ENCODE measurements around the gene USP34. TPM values are rescaled to one million over a fixed set of nuclear protein-coding genes. Genes with fewer than 3 reads are reported as not detected.
A peak's percentile ranks its signal among the peaks of the same experiment; 100 is the strongest.

Gene USP34
- polyA plus RNA-seq, 1 donor: 102 TPM

DNA sequence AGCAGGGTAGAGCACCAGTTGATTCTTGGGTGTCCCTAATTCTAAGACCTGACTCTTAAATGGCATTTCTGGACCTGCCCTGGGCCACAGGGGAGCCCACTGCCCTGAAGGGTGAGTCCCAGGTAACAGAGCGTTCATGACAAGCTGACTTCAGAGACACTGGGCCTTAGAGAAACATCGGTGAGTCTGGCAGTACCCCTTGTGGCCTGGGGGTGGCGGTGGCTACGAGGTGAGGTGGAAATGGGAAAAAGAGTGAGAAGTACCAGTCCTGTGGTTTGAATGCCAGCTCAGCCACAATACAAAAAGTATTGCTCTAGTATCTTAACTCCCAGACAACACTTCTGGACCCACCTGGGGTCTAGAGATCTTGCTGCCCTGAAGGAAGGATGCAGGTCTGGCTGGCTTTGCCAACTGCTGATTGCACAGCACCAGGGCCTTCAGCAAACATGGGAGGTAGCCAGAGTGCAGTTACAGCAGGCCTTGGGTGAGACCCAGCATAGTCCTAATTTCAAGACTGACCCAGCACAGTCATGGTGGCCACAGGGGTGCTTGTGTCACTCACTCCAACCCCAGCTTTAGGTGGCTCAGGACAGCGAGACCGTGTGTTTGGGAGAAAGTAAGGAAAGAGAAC lies 44.5 kb downstream of the USP34 start:
- no CpG with 5 or more reads among the region's 6 CpGs for WGBS (ENCODE audit: insufficient coverage, low lambda C conversion rate)
- Histone ChIP-seq H3K27me3 (ENCODE audit: control insufficient read depth, insufficient read depth, low read length) (no peaks in the 10 kb centered on the region), H3K27ac (ENCODE audit: low read length) (no peak overlapping the region), H3K4me1 (ENCODE audit: control insufficient read depth, insufficient read depth, low read length) (no peaks in the 10 kb centered on the region), H3K4me3 (ENCODE audit: low read length) (no peak overlapping the region), H3K9me3 (ENCODE audit: control insufficient read depth, low read depth, low read length) (no peaks in the 10 kb centered on the region), H3K36me3 (ENCODE audit: control insufficient read depth, insufficient read depth, low read length) (no peaks in the 10 kb centered on the region)
- DNase-seq: peak; percentile 45 to 46

- H3K9me3 ChIP-seq (ENCODE audit: control insufficient read depth, low read depth, low read length): no peaks in the 10 kb centered on the region
- no CpG with 5 or more reads among the region's 6 CpGs for WGBS (ENCODE audit: insufficient coverage, low lambda C conversion rate)
- no peaks in the 10 kb centered on the region for H3K27me3 ChIP-seq (ENCODE audit: control insufficient read depth, insufficient read depth, low read length)
- no peak for DNase-seq
- H3K4me1 ChIP-seq (ENCODE audit: control insufficient read depth, insufficient read depth, low read length): no peaks in the 10 kb centered on the region
- no peak overlapping the region for H3K4me3 ChIP-seq (ENCODE audit: low read length)
- no peaks in the 10 kb centered on the region for H3K36me3 ChIP-seq (ENCODE audit: control insufficient read depth, insufficient read depth, low read length)
- no peak overlapping the region for H3K27ac ChIP-seq (ENCODE audit: low read length)
These were observed 45.2 kb downstream of the USP34 start for GRCh38 chr2:61425605-61426155.

DNA sequence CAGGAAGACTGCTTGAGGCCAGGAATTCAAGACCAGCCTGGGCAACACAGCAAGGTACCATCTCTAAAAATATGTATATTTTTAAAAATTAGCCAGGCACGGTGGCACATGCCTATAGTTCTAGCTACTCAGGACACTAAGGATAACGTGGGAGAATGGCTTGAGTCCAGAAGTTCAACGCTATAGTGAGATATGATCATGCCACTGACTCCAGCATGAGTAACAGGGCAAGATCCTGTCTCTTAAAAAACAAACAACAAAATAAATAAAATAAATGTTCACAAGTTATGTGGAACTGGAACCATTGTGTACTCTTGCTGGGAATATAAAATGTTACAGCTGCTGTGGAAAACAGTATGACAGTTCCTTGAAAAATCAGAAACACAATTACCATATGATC lies 47.2 kb downstream of the USP34 start:
- Histone ChIP-seq H3K27ac (ENCODE audit: low read length) (no peak overlapping the region), H3K9me3 (ENCODE audit: control insufficient read depth, low read depth, low read length) (no peaks in the 10 kb centered on the region), H3K27me3 (ENCODE audit: control insufficient read depth, insufficient read depth, low read length) (no peaks in the 10 kb centered on the region), H3K36me3 (ENCODE audit: control insufficient read depth, insufficient read depth, low read length) (no peaks in the 10 kb centered on the region), H3K4me1 (ENCODE audit: control insufficient read depth, insufficient read depth, low read length) (no peaks in the 10 kb centered on the region), H3K4me3 (ENCODE audit: low read length) (no peak overlapping the region)
- DNase-seq: peak in 1 of 2 donors; percentile 28
- 20% methylated on average over 1 of the region's 3 CpGs for WGBS (ENCODE audit: insufficient coverage, low lambda C conversion rate)

- peaks cover 10% of the 10 kb centered on the region for H3K36me3 ChIP-seq (ENCODE audit: control insufficient read depth, insufficient read depth, low read length)
- no peaks in the 10 kb centered on the region for H3K27me3 ChIP-seq (ENCODE audit: control insufficient read depth, insufficient read depth, low read length)
- 100% methylated on average over 2 of the region's 9 CpGs for WGBS (ENCODE audit: insufficient coverage, low lambda C conversion rate)
- no peaks in the 10 kb centered on the region for H3K4me1 ChIP-seq (ENCODE audit: control insufficient read depth, insufficient read depth, low read length)
- H3K4me3 ChIP-seq (ENCODE audit: low read length): no peak overlapping the region
- H3K27ac ChIP-seq (ENCODE audit: low read length): no peak overlapping the region
- DNase-seq: no peak
- H3K9me3 ChIP-seq (ENCODE audit: control insufficient read depth, low read depth, low read length): no peaks in the 10 kb centered on the region
These were observed 49.3 kb downstream of the USP34 start for GRCh38 chr2:61421611-61422010.

GRCh38 chr2:61420991-61421544 lies 49.8 kb downstream of the USP34 start:
- Histone ChIP-seq H3K27me3 (ENCODE audit: control insufficient read depth, insufficient read depth, low read length) (no peaks in the 10 kb centered on the region), H3K4me1 (ENCODE audit: control insufficient read depth, insufficient read depth, low read length) (no peaks in the 10 kb centered on the region), H3K36me3 (ENCODE audit: control insufficient read depth, insufficient read depth, low read length) (peaks cover 10% of the 10 kb centered on the region), H3K27ac (ENCODE audit: low read length) (no peak overlapping the region), H3K4me3 (ENCODE audit: low read length) (no peak overlapping the region), H3K9me3 (ENCODE audit: control insufficient read depth, low read depth, low read length) (no peaks in the 10 kb centered on the region)
- WGBS (ENCODE audit: insufficient coverage, low lambda C conversion rate): 100% methylated on average over 2 of the region's 3 CpGs
- DNase-seq: no peak

DNA sequence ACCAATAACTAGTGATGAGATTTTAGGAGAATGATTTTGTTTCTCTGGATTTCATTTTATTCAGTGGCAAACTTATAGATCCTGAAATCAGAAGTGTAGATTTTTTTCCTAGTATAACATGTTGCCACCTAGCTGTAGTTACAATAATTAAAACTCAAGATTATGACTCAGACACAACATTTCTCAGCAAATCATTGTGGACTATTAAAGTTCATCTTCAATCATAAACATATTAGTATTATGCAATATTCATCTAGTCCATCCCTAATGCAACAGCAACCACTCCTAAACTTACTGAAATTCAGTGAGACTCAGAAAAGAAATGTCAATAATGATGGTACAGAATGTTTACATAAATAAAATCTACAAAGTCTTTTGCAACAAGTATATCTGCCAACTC lies 51.3 kb downstream of the USP34 start:
- DNase-seq: no peak
- H3K27ac ChIP-seq (ENCODE audit: low read length): no peak overlapping the region
- no peaks in the 10 kb centered on the region for H3K4me1 ChIP-seq (ENCODE audit: control insufficient read depth, insufficient read depth, low read length)
- no peak overlapping the region for H3K4me3 ChIP-seq (ENCODE audit: low read length)
- peaks cover 14% of the 10 kb centered on the region for H3K36me3 ChIP-seq (ENCODE audit: control insufficient read depth, insufficient read depth, low read length)
- H3K9me3 ChIP-seq (ENCODE audit: control insufficient read depth, low read depth, low read length): no peaks in the 10 kb centered on the region
- no peaks in the 10 kb centered on the region for H3K27me3 ChIP-seq (ENCODE audit: control insufficient read depth, insufficient read depth, low read length)

GRCh38 chr2:61419129-61419528 lies 51.8 kb downstream of the USP34 start:
- H3K36me3 ChIP-seq (ENCODE audit: control insufficient read depth, insufficient read depth, low read length): peaks cover 14% of the 10 kb centered on the region
- H3K4me3 ChIP-seq (ENCODE audit: low read length): no peak overlapping the region

DNA sequence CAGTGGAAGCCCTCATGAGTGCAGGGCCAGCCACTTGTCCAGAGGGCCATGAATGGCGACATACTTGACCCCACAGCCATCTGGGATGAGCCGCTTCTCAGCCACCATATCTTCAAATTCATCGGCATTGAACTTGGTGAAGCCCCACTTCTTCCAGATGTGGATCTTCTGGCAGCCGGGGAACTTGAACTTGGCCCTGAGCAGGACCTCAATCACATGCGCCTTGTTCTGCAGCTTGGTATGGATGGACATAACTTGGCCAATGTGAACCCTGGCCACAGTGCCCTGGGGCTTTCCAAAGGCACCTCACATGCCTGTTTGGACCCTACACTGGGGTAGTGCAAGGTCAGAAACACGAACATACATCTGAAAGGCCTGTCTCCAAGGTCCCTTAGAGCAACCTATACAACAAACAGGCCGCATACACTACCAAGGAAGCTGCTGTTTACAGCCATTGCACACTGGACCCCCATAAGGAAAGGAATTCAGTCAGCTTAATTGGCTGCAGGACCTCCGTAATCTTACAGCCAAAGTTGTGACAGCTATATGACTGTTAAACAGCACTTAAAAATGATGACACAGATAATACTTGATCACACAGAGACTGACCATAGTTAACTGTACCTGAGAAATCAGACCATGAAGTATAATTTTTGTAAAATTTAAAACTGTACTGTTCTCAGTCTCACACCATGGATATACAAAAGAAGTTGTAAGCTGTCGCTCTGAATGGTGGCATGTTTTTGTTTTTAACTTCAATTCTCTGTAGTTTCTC lies 53.8 kb downstream of the USP34 start:
- DNase-seq: no peak
- H3K27ac ChIP-seq (ENCODE audit: low read length): no peak overlapping the region
- 90% methylated on average over 2 of the region's 9 CpGs for WGBS (ENCODE audit: insufficient coverage, low lambda C conversion rate)
- H3K9me3 ChIP-seq (ENCODE audit: control insufficient read depth, low read depth, low read length): no peaks in the 10 kb centered on the region
- H3K27me3 ChIP-seq (ENCODE audit: control insufficient read depth, insufficient read depth, low read length): no peaks in the 10 kb centered on the region
- H3K4me1 ChIP-seq (ENCODE audit: control insufficient read depth, insufficient read depth, low read length): no peaks in the 10 kb centered on the region
- H3K4me3 ChIP-seq (ENCODE audit: low read length): no peak overlapping the region
- H3K36me3 ChIP-seq (ENCODE audit: control insufficient read depth, insufficient read depth, low read length): peaks cover 14% of the 10 kb centered on the region

More at GRCh38 chr2:61419129-61419528, 51.8 kb downstream of the USP34 start:
- no CpG with 5 or more reads among the region's 5 CpGs for WGBS (ENCODE audit: insufficient coverage, low lambda C conversion rate)
- H3K27ac ChIP-seq (ENCODE audit: low read length): no peak overlapping the region
- no peaks in the 10 kb centered on the region for H3K4me1 ChIP-seq (ENCODE audit: control insufficient read depth, insufficient read depth, low read length)
- DNase-seq: no peak
- no peaks in the 10 kb centered on the region for H3K27me3 ChIP-seq (ENCODE audit: control insufficient read depth, insufficient read depth, low read length)
- H3K9me3 ChIP-seq (ENCODE audit: control insufficient read depth, low read depth, low read length): no peaks in the 10 kb centered on the region

DNA sequence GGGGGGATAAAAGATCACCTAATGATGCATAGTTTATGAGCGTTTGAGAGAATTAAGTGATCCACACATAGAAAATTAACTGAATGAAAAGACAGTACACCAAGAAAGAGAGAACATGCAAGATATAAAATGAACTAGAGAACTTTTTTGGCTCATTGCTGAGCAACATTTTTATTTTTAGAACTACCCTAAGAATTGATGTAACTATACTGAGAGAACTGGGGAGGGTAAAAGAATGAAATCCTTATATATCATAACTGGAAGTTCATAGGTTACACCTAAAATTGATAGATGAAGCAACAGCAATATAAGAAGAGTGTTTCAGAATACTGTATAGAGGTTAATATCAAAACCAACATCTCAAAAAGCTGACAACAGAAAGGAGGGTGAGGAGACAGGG lies 55.6 kb downstream of the USP34 start:
- Histone ChIP-seq H3K4me3 (ENCODE audit: low read length) (no peak overlapping the region), H3K27ac (ENCODE audit: low read length) (no peak overlapping the region), H3K9me3 (ENCODE audit: control insufficient read depth, low read depth, low read length) (no peaks in the 10 kb centered on the region), H3K36me3 (ENCODE audit: control insufficient read depth, insufficient read depth, low read length) (peaks cover 14% of the 10 kb centered on the region), H3K4me1 (ENCODE audit: control insufficient read depth, insufficient read depth, low read length) (no peaks in the 10 kb centered on the region), H3K27me3 (ENCODE audit: control insufficient read depth, insufficient read depth, low read length) (no peaks in the 10 kb centered on the region)
- no peak for DNase-seq
- 100% methylated on average over 1 of the region's 1 CpG for WGBS (ENCODE audit: insufficient coverage, low lambda C conversion rate)

GRCh38 chr2:61414674-61415073 lies 56.2 kb downstream of the USP34 start:
- Histone ChIP-seq H3K27ac (ENCODE audit: low read length) (no peak overlapping the region), H3K36me3 (ENCODE audit: control insufficient read depth, insufficient read depth, low read length) (peaks cover 14% of the 10 kb centered on the region), H3K27me3 (ENCODE audit: control insufficient read depth, insufficient read depth, low read length) (no peaks in the 10 kb centered on the region), H3K9me3 (ENCODE audit: control insufficient read depth, low read depth, low read length) (no peaks in the 10 kb centered on the region), H3K4me1 (ENCODE audit: control insufficient read depth, insufficient read depth, low read length) (no peaks in the 10 kb centered on the region), H3K4me3 (ENCODE audit: low read length) (no peak overlapping the region)
- WGBS (ENCODE audit: insufficient coverage, low lambda C conversion rate): no CpG with 5 or more reads among the region's 3 CpGs
- no peak for DNase-seq

Measured in large intestine (tissue), 3 donors.